CD4-positive, alpha-beta T cell treated with Interleukin-2 at 100 ng/mL for 4 hours (primary cell): ENCODE data around the gene CNST.
"Not testable (repeated sequence)": the region's sequence is repeated elsewhere in the genome, so short reads cannot be mapped to it uniquely, and the experiment has no call there.

ENCODE experiments used
- DNase-seq: peaks from one replicate; pipeline ENCODE4 v3.0.0-alpha.2; 2020; ENCODE audit warnings: low spot score

CNST gene

DNA sequence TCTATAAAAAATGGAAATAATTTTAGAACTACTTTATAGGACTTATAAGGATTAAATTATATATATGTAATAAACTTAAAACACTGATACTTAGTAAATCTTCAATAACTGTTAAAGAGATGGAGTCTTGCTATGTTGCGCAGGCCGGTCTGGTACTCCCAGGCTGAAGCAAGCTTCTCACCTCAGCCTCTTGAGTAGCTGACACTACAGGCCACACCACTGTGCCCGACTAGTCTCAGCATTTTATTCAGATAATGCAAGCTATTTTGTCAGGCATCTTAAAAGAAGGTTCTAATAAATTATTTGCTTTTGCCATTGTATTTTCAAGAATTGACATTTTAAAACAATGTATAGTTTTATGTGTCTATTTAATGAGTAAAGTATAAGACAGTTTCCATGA is 20.8 kb downstream of the CNST start:
- DNase-seq = no peak

DNA sequence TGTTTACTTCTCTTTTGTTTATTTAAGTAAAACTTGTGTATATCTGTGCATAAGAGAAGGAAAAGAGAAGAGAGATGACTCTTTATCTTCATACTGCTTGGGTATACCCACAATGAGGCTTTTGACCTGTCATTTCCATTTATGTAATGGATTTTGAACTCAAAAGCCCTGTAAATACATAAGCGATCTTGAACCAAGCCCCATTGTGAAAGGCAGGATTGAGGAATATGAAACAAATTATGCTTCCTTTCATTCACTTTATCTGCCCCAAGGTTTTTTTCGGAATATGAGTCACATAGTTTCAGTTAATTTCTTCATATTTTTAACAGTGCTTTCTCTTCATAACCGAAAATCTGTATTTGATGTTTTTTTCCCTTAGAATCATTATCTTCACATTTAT is 21.4 kb downstream of the CNST start:
- no peak for DNase-seq

DNA sequence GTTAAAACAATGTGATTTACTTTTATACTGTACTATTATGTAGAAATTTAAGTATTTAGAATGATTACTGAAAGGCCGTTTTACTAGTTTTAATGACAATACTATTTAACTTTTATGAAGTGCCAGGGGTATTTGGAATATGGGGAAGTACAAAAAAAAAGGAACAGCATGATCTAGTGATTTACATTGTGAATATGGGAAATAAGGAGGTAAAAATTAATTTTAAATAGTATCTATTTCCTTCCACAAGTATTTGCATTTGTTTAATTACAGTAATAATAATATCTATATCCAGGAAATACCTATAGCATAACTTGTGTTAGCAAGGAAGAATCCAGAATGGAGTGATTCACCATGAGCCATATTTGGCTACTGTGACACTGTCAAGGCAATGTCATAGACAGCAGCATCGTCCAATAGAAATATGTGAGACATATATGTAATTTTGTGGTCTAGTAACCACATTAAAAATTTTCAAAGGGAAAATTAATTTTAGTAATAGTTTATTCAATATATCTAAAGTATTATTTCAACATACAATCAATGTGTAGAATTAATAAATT is 22.0 kb downstream of the CNST start:
- no peak for DNase-seq

DNA sequence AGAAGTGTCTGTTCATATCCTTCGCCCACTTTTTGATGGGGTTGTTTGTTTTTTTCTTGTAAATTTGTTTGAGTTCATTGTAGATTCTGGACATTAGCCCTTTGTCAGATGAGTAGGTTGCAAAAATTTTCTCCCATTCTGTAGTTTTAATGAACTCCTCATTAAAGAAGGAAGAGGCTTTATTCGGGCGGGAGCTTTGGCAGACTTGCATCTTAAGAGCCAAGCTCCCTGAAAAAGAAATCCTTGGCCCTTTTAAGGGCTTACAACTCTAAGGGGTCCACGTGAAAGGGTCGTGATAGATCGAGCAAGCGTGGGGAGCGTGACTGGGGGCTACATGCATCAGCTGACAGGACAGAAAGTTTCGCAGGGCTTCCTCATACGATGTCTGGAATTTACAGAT is 23.7 kb downstream of the CNST start:
- not testable (repeated sequence) for DNase-seq

DNA sequence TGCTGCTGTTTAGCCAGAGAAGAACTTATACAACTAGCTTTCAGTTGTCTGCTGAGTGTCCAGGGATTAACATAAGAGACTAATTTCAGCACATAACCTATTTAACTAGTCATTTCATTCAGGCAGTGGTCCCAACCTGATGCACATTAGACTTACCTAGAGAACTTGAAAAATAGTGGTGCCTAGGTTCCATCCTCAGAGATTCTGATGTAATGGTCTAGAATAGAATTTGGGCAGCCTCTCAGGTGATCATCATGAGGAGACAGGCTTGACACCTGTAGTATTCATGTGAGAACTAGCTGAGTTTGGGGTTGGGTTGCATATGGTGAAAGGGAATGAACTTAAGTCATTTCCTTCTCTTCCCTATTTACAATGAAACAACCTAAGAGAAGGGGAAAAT is 24.8 kb downstream of the CNST start:
- no peak for DNase-seq

DNA sequence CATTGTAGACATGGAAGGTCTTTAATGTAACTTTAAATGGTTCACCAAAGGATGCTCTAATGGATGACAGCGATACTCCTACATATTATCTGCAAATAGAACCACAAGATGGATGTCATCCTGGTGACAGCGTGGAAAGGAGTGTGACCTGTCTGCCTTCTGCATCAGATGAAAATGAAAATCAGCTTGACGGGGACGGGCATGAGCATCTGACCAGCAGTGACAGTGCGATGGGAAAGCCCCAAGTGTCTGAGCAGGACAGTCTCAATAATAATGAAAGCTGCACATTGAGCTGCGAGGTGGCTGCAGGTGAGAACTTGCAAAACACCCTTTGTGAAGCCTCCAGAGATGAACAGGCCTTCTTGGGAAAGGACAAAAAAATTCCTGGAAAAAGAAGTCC is 25.2 kb downstream of the CNST start:
- DNase-seq = no peak

DNA sequence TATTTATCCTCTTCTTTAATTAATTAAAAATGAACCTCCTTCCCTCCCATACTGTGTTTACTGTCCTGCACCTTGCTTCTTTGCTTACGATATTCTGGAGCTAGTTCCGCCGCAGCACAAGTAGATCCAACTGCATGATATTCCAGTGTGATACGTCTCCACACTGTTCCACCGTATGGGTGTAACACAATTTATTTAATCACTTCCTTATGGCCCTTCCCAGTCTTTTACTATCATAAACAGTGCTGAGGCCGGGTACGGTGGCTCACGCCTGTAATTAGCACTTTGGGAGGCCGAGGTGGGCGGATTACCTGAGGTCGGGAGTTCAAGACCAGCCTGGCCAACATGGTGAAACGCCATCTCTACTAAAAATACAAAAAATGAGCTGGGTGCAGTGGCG is 25.7 kb downstream of the CNST start:
- DNase-seq = no peak

DNA sequence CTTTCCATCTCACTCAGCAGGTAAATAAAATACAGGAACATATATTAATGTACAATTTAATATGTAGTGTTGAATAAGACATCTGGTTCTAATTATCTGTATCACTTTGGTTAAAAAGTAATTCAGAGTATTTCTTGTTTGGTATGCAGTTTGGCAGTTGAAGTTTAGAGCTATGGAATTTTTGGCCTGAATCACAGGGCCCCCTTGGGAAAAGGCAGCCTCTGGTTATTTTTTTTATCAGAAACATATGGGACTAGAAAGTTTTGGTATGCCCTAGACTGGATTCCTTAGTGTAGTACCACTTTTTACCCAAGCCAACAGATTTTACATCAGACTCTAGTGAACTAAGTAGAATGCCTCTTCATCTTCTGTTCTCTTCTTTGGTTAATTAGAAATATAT is 26.4 kb downstream of the CNST start:
- DNase-seq = no peak

DNA sequence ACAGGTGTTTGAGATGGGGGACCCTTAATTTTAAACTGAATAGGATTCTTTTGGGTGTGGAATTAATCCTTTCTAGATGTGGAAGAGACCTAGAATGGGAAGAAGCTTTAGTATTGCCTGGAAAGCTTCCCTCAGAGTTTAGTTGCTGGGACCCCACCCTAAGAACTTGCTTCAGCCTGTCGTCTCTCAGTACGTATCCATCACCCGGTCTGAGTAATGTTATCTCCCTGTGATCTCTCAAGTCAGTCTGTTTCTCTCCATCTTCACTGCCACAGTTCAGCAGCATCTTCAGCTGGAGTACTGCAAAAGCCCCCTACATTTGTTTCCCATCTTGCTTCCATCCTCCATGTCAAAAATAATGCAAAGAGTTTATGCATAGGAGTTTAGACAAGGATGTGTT is 28.9 kb downstream of the CNST start:
- no peak for DNase-seq

DNA sequence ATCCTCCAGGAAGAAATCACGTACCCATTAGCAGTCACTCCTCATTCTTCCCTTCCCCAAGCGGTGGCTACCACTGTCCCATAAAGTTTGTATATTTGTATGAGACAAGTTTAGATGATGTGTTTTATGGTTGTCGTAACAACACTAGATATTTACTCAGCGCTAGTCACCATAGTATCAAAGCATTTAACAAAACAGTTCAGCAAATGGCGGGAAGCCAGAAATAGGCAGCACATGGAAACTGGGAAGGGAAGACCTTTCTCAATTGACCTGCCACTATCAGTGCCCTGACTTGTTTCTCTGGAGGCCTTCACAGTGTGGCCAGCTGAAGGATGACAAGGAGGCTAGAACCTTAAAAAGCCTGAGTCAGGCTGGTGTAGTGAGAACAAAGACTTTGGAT is 31.1 kb downstream of the CNST start:
- DNase-seq = no peak

DNA sequence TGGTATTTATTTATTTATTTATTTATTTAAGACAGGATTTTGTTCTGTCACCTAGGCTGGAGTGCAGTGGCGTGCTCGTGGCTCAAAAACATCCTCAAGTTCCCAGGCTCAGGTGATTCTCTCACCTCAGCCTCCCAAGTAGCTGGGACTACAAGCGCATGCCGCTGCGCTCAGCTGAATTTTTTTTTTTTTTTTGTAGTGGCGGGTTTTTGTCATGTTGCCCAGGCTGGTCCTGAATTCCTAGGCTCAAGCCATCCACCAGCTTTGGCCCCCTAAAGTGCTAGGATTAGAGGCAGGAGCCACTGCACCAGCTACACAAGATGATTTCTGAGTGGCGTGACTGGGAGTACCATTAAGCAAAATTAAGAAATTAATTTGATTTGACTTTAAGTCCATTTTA is 31.7 kb downstream of the CNST start:
- no peak for DNase-seq

DNA sequence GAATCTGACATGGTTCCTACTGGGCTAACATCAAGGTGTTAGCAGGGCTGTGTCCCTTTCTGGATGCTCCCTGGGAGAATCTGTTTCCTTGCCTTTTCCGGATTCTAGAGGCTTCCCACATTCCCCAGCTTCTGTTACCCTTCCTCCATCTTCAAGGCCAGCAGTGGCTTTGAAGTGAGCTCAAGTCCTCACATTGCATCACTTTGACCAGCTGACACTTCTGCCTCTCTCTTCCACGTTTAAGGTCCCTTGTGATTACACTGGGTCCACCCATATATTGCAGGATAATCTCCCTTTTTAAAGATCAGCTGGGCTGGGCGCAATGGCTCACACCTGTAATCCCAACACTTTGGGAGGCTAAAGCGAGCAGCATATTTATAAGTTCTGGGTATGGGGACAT is 33.1 kb downstream of the CNST start:
- DNase-seq = no peak

DNA sequence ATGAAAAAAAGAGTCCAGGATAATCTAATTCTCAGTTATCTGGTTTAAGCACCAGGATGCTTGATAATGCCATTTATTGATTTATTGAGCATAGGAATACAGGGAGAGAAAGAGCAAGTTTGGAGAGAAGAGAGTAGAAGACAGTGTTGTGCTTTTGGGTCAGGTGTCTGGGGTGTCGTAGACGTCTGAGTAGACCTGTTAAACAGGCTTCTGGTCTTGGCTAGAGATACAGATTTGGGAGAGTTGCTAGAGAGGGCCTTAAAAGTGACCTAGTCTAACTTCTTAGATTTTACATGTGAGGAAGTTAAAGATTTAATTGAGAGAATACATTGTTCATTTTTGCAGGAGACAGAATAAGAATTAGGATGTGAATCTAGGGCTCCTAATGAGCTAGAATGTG is 34.3 kb downstream of the CNST start:
- DNase-seq = no peak

DNA sequence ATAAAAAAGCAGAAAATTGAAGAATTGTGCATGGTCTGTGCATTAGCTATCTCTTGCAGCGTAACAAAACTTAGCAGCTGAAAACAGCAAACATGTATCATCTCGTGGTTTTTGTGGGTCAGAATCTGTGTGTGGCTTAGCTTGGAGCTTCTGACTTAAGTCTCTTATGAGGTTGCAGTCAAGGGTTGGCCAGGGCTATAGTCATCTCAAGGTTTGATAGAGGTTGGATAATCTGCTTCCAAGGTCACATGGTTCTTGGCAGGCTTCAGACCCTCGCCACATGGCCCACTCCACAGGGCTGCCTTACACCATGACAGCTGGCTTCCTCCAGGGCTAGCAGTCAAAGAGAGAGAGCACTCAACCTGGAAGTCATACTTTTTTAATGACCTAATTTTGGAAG is 35.9 kb downstream of the CNST start:
- DNase-seq = peak; percentile 29

DNA sequence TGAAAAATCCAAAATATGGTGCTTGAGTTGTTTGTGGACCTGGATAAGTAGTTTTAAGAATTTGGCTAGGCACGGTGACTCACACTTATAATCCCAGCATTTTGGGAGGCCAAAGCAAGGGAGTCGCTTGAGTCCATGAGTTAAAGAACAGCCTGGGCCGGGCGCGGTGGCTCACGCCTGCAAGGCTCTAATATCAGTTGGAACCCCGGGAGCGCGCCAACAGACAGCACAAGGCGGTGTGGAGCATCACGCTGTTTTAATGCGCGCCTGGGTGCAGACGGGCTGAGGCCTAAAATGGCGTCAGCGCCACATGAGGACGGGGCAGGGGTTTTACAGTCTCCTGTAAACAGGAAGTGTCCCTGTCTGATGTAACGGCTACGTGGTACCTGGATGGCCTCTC is 39.0 kb downstream of the CNST start:
- not testable (repeated sequence) for DNase-seq

DNA sequence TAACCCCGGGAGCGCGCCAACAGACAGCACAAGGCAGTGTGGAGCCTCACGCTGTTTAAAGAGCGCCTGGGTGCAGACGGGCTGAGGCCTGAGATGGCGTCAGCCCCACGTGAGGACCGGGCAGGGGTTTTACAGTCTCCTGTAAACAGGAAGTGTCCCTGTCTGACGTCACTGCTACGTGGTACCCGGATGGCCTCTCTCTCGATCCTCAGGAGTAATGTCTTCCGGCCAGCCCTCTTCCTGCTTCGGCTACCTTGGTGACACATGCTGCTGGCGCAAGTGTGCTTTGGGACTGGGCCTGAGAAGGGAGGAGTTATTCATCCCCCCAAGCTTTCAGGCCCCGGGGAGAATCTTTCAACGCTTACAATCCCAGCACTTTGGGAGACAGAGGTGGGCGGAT is 41.2 kb downstream of the CNST start:
- no peak for DNase-seq

DNA sequence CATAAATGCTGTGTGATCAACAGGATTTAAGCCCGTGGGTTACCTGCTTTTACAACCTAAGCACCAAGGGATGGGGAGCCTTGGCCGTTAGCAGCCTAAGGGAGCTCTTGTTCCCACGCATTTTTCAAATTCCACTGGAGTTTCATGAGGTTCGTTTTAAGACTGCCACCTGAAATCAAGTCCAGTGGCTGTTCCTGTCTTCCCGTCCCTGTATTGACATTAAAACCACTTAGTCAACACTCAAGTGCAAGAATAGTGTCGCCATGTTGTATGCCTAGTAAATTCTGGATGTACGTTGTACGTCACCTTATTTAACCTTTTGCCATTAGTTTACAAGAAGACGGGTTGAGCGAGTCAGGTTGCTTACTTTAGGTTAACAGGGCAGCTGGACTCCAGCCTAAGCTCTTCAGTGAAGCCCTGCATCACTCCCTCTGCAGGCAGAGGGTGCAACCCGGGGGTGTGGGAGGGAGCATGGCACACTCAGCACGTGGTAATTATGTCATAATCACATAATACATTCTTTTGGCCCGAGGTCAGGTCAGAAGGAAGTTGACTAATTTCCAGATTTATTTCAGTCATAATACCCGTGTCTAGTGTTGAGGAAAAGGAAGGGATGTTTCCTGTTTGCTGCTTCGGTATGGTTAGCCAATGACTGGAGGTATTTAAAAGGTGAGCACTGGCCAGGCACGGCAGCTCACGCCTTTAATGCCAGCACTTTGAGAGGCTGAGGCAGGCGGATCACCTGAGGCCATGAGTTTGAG is 42.5 kb downstream of the CNST start:
- DNase-seq = peak; percentile 12

DNA sequence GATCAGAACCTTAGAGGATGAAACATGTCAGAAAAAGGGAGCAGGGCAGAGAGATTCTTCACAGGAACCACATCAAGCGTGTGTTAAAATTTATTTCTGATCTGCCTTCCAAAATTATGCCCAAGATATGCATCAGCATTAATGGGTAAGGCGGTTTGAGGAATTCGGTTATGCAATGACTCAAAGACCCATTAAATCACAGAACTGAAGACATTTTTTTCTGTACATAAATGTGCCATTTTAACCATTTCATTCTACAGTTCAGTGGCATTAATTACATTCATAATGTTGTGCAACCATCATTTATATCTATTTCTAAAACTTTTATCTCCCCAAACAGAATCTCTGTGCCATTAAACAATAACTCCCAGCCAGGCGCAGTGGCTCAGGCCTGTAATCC is 43.4 kb downstream of the CNST start:
- DNase-seq = no peak

DNA sequence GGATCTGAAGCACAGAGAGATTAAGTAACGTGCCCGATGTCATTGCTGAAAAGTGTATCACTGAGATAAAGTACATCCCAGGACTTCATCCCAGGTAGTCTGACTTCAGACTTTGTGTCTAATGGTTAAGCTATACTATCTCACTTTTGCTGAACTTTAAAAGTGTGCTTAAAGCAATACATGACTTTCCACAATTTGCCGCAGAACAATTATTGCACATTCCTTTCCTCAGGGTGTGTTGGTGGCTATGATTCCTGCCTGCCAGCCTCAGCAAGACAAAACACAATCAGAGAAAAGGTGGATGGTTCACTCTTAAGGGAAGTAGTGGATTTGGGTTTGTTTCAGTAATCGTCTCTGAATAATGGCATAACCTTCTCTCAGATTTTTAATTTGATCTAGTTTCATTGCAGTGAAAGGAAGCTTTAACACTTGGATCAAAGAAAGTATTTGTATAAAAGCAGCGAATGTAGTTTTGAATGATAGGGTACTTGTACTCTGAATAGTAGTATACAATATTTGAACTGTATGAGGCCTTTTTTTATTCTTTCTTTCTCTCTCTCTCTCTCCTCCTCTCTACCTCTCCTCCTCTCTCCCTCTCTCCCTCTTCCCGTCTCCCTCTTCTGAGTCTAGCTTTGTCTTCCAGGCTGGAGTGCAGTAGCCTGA is 47.0 kb downstream of the CNST start:
- no peak for DNase-seq

DNA sequence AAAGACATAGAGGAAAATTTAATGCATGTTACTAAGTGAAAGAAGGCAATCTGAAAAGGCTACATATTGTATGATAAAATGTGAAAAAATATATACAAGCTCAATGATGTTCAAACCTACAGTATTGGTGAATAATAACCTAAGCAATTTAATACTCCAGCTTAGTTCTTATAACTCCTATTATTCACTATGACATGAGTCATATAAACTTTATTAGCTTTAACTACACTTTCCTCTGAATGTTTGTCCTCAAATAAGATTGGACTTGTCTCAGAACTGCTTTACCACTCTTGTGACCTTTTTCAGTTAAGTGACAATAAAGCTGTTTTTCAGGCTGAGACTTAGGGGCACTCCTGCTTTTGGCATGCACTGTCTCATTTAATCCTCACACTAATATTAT is 50.9 kb downstream of the CNST start:
- no peak for DNase-seq

DNA sequence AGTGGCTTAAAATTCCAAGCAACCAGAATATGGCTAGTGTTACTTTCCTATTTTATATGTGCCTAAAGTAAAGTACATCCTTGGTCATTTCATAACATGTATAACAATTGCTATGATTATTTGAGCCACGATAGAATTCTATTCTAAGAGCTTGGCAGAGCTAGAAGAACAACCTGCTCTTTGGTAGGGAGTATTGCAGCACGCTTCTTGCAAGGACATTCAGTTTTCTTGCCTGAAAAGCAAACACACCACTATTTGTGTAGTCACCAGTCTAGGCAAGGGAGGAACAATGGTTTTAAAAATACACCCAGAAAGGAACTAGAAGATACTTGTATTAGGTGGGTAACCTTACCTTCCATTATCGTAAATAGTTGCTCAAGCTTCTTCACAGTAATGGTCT is 51.5 kb downstream of the CNST start:
- no peak for DNase-seq

DNA sequence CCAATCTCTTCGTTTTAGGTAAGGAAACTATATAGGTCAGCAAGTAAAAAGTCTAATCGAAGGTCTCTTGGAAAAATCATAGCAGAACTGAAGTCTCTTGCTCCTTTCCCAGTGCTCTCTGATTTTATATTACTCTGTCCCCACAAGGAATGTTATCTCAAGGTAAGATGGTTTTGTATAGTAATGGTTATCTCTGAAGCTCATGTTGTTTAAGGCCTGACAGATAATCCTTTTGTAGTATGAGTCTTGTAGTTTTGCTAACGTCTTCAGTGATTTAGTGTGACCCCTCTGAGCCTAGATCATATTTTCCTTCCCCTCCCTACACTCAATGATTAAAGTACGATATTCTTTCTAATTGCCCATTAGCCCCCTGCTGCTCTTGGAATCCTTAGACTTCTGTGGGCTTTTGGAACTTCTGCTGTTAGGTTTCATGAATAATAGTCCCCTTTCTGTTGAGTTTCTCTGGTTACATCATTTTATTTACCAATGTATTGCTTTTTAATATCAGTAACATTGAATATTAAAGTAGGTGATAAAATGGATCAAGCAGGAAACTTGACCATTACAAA is 52.1 kb downstream of the CNST start:
- DNase-seq = no peak

DNA sequence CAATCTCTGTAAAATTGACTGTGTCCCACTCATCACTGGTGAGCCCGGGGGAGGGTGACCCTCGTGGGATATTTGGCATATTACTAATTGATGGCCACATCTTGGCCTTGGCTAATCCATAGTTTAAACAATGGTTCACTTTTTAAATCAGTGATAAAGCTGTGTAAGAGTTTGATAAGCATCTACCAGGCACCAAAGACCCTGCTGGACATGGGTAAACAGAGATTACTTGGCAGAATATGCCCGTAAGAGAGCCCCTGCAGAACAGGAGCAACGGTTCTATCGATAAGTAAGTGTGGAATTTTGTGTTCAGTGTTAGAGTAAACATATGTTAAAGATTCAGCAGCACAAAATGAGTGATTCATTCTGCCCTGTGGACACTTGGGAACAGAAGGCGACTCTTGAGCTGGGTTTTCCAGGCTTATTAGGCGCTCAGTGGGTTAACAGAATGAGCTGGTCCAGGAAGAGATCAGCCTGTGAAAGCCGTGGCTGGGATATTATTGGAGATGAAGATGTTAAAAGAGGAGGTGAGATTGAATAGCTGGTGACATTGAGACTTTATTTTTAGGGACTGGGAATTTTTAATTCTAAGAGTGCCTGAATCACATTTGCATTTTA is 55.9 kb downstream of the CNST start:
- no peak for DNase-seq
